ENCODE data around the gene STAT1. TPM values are rescaled to one million over a fixed set of nuclear protein-coding genes. Genes with fewer than 3 reads are reported as not detected.
A peak's percentile ranks its signal among the peaks of the same experiment; 100 is the strongest.

Gene STAT1
- total RNA-seq, 1 donor from 2014 or later, result 29.8 TPM

DNA sequence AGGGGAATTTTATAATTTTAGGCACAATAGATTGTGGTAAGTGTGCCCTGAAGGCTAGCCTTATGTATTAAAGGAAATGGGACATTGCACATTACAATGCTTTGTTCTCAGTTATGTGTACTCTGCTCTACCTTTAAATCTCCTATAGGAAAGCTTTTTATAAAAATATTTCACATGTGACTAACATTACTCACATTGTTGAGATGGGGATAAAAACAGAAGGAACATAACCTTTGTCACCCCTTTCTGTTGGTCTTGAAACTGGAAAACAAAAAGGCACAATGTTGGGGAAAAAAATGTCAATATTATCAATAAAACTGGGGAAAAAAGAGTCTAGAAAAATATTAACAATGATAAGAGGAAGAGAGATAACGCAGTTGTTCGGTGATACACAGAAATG is 17.3 kb upstream of the STAT1 start:
- DNase-seq, result no peak

DNA sequence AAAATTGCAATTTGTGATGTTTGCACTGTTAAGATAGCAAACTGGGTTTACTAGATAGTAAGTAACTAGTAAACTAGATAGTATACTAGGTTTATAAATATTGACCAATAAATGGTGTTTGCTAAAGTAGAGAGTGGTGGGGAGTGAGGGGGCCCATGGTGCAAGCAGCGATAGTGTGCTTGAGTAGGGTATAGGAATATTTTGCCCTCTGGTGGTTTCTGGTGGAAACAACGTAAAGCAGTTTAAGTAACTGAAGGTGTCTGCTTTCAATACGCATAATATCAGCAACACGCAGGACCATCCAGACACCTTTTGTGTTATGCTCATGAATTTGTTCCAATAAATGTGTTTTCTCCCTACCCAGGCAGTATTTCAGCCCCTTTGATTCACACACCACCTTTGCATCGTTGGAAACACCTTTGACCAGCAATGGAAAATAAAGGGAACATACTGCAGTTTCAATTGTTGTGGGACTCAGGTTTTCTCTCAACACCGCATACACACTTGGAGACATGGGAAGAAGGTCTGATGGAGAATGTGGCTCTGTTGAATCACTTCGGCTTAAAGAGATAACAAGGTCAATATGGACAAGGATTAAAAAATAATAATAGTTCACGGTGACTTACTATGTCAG is 16.7 kb upstream of the STAT1 start:
- no peak for DNase-seq

DNA sequence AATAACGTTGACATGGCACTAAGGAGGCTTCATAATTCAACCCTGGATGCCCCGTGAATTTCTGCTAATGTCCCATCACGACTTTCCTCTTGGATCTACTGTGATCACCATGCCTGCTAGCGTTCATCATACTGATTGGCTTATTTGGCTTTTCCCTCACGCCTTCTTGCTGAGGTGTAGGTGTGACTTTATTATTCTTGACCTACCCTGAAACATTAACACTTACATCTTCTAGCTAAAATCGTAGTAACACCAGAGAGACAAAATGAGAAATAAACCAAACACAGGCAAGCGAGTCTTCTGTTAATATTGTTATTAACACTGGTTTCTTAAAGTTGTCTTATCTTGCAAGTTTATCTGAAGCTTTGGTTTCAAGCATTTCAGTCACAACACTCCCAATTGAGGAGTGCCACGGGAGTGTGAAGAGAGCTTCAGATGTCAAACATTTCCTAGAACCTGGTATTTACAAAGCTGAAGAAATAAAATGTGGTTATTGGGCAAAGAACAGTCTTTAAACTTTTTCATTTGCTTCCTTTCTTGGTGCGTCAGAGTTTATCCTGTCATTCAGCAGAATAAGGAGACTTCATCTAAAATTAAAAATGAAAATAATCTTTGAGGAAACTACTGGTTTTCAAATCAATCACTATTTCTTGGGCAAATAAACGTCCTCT is 15.4 kb upstream of the STAT1 start:
- no peak for DNase-seq

DNA sequence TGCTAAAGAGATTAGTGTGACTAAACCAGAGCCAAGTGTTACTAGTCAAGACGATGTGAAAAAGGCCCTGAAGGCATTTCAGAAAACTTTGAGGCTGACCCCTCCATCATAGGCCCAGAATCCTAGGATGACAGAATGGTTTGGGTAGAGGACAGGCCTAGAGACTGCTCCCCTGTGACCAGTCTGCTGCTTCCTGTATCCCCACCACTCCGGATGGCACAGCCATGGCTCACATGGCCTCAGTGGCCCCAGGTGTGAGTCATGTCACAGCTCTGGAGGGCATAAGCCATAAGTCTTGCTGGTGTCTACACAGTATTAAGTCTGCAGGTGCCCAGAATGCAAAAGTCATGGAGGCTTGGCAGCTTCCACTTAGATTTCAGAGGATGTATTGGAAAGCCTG is 12.4 kb upstream of the STAT1 start:
- no peak for DNase-seq

DNA sequence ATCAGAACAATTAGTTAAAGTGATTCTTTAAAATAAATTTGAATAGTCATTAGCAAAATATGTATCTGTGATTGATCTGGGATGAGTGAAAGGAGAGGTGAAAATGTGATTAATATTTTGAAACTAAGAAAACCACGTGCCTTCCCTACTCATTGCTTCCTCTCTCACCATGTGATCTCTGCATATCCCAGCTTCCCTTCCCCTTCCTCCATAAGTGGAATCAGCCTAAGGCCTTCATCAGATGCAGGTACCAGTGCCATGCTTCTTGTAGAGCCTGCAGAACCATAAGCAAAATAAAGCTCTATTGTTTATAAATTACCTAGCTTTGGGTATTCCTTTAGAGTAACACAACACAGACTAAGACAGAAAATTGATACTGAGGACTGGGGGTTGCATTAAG is 11.2 kb upstream of the STAT1 start:
- DNase-seq, result no peak

DNA sequence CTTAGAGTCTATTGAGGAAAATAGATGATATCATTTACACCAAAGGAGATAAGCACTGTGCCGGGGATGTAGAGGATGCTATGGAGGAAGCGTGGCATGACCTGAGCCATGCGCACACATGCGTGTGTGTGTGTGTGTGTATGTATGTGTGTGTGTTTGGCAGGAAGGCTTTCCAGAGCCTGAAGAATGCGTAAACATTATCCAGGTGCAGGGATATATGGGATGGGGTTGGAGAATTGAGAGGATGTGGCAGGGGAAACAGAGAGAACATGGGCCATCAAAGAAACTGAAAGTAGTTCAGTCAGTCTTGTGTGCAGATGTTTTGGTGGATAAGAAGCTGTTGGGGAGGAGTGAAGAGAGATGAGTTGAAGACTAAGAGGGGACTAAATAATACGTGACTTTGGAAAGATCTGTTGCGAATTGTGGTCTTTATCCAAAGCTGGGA is 9.3 kb upstream of the STAT1 start:
- no peak for DNase-seq

DNA sequence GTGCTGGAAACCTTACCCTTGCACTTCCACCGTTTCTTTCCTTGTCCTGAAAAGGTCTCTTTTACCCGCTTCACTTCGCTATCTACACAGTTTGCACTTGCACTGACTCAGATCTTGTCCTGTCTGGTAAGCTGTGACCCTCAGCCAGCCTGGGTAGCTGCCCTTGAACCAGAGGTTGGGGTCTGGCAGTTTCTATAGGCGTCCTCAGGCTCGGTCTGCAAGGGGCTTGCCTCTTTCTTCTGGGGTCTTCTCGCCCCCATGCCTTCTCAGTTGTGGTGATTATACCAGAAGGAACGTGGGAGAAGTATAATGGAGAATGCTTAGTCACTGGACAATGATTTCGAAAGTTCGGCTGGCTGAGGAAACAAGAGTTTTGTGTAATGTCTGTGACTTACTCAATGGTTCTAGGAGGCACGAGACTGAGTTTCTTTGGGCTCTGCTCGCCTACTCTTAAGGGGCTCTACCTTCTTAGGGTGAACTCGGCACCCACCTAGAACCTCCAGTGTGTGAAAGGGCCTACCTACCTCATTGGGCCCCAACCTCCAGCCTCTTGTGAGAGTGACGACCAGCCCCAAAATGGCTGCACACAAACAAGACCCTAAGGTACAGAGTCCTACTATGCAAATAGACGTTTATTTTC is 6.9 kb upstream of the STAT1 start:
- DNase-seq, result no peak

DNA sequence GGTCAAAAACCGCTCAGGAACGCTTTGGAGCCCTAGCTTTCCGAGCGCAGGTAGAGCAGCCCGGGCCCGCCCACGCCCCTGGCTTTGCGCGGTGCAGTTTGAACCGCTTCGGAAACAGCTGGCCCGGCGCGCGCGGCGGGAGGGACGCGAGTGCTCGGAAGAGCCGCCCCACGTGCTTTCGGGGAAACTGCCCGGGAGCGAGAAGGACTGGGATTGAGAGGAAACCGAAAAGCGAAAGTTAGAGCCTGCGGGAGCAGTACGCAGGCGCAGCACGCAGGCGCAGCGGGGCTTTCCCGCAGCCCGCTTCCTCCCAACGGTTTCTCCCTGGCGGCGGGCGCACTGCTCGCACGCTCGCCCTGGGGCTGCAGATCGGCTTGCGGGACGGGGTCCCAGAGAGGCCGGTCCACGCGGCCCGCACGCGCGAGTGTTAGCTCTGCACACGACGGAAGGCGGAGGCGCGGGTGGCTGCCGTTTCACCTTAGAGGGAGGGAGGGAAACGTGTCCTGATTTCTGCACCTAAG is 6.3 kb upstream of the STAT1 start:
- DNase-seq, result peak; percentile 84

DNA sequence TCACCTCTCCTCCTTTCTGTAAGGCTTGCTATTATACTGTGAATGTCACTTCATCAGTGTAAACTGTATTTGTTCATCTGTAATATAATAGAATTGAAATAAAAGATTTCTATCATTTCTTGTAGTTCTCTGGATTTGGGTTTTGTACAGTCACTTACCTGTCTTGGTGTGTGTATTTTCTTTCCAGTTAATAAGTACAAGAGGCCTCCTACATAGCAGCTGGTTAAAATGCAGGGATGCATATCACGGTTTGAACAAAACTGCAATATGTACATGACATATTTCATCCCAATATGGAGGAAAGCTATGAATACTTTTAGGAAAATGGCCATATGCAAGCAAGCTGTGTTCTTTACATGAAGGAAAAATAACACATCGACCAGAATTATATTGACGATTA is 5.4 kb upstream of the STAT1 start:
- DNase-seq, result no peak

DNA sequence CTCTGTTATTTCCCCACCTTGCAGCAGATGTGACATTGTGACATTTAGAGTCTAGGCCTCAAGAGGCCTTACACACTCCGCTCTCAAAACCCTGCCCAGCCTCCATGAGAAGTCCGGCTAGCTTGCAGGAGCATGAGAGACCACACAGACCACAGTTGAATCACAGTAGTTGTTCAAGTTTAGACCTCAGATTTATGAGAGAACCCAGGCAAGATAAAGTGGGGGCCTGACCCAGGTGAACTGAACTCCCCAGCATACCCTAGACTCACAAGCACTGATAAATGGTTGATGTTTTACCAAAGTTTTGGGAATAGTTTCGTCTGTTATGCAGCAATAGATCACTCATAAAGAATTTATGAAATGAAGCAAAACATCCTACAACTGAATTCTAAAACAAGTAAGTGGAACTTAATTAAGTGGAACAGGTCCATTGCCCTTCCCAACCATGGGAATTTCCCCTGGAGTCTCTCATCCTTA is 4.7 kb upstream of the STAT1 start:
- DNase-seq, result no peak

DNA sequence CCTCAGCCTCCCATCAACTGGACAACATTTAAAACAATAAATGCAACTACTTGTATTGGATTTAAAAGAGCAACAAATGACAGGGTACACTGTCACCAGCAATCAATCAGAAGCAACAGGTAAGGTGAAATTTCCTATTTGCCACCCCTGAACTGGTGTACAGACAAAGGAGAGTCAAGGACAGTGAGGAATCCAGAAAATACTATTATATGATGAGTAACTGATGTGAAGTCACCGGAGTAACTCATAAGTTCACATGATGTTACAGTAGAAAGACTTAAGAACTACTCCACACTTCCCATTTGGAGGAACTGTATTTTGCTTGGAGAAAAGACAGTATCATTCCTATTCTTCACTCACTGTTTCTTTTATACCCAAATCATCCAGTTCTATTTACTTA is 4.1 kb upstream of the STAT1 start:
- no peak for DNase-seq

DNA sequence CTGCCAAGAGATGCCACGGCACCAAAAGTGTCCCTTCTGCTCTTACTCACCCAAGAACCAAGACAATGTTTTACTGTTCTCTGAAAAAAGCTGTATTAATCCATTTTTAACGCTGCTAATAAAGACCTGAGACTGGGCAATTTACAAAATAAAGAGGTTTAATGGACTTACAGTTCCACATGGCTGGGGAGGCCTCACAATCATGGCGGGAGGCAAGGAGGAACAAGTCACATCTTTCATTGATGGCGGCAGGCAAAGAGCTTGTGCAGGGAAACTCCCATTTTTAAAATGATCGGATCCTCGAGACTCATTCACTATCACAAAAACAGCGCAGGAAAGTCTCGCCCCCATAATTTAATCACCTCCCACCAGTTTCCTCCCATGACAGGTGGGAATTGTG is 1.9 kb upstream of the STAT1 start:
- no peak for DNase-seq

DNA sequence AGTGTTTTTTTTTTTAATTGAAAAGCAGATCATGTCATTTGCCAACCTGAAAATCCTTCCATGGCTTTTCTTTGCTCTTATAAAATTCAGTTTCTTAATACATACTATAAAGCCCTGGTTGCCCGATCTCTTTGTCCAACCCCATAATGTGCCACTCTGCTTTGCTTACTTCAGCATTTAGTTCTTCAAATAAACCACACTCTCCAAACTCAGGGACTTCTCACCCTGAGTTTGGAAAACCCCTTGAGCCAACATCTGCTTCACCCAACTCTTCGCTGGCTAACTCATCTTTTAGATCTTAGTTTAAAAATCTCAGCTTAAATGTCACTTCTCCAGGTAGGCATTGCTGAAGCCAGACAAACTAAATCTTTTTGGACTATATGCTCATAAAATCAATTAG is 1.3 kb upstream of the STAT1 start:
- DNase-seq, result no peak

DNA sequence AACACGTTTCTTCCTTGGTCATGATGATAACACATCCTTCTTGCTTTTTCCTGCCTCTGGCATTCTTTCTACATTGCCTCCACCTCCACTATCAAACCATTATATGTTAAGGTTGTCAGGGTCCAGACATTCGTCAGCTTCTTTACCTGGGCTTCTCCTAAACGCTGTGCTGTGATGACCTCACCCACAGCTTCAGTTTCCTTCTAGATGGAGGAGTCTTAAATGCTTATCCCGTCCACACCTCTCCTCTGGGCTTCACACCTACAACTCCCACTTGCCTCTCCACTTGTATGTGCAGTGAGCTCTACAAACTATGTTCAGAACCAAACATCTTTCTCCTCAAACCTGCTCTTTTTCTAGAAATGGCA is 666 bp upstream of the STAT1 start:
- no peak for DNase-seq

DNA sequence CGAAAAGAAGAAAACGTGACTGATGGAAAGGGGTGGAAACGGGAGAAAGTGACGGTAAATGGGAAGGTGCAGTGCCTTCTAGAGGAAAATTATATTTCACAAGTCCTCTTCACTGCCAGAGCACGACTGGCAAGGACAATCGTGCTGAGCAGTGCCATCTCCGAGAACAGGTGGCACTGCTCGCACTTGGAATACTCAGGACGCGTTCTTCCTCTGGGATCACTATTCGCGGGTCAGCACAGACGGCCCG is 364 bp downstream of the STAT1 start:
- no peak for DNase-seq

DNA sequence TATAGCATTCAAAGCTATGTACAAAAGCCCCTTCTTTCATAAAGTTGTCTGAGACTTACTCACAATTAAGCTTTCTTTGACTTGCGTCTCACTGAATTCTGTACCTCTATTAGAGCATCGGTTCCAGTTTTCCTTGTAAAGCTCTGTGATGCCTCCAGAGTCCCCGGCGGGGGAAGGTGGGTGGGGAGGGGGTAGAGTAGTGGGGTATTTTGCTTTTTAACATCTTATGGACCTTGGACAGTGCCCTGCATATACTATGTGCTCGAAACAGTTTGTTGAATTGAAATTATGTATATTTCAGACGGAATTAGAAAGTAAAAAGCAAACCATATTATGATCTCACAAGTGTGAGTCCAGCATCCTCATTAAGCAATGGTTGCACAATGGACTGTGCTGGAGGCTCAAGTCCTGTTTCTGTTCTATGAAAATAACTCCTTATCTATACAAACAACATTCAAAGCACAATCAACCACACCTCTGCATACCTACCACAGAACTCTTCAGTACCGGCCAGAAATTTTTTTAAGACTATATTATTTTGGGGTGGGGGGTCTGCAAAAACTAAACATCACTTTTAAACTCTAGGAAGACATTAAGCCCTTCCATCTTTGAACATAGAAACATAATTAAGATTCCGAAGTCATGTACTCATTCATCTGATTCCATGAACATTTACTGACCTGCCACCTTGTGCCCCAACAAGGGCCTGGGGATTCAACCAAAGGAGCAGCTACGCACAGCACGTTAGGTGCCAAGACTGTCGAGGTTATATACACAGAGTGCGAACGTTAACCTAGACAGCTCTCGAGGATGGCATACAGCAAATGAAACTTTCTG is 908 bp downstream of the STAT1 start:
- no peak for DNase-seq

DNA sequence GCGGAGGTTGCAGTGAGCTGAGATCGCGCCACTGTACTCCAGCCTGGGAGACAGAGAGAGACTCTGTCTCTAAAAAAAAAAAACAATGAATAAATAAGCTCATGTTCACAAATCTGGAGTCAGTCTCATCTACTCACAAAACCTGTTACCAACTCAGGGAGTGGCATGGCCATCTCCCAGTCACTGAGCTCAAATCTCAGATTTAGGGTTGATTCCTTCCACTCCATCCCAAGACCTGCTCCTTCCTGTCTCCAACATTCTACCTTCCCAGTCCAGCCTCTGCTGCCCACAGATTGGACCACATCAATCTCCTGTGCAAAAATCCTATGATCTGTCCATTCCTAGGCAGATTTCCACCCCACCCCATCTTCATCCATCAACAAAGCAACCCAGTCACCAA is 1.6 kb downstream of the STAT1 start:
- DNase-seq, result no peak

DNA sequence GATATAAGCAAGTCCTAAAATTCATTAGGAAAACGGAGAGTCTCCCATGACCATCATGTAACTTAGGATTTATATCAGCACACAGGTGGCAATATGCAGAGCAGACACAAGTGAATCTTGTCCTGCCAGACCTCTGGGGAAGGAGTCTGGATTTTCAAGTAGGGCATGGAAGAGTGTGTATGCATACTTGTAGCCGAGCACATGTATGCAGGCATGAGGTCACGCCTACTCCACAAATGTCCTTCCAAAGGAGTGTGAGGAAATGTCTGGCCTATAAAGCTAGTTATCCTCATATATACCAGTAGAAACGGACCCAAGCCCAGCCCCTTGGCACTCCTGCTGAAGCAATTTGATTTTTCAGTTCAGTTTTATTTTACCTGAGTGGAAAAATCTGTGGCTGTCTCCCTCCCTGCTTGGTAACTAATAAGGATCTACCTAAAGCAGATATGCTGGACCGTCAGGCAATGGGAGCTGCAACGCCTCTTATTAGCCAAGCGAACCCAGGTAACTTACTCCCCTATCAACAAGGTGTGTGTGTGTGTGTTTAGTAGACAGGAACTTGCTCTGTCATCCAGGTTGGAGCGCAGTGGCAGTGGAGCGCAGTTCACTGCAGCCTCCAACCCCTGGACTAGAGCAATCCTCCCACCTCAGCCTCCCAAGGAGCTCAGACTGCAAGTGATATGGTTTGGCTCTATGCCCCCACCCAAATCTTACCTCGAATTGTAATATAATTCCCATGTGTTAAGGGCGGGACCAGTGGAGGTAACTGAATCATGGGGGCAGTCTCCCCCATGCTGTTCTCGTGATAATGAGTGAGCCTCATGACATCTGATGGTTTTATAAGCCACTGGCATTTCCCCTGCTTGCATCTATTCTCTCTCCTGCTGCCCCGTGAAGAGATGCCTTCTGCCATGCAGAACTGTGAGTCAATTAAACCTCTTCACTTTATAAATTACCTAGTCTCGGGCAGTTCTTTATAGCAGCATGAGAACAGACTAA is 2.8 kb downstream of the STAT1 start:
- no peak for DNase-seq

DNA sequence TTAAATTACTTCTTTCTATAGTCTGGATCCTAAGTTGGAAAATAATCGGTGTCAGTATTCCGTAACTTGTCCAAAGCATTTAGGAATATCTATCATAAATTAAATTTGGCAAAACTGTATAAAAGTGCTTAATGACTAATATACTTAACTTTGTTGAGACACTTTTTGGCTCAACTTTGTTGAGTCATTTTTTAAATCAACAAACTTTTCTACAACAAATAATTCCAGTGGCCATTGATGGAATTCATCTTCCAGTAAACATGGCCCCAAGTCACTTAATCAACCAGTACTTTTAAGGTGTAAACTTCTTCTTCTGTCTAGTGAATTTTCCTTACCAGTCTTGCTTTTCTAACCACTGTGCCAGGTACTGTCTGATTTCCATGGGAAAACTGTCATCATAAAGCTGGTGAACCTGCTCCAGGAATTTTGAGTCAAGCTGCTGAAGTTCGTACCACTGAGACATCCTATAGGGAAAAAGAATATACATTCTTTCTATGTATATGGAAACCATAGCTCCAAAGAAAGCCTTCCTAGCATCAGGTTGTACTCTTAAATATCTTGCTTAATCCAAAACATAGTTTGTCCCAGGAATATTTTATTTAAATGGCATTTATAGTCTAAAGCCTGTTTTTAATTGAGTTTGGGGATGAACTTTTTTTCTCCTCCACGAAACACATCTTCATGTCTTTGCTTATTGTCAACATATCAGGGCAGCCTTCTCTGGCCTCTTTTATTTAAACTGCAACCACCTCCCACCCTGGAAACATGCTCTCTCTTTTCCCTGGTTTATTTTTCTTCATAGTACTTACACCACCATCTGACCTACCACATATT is 4.2 kb downstream of the STAT1 start:
- DNase-seq, result no peak

DNA sequence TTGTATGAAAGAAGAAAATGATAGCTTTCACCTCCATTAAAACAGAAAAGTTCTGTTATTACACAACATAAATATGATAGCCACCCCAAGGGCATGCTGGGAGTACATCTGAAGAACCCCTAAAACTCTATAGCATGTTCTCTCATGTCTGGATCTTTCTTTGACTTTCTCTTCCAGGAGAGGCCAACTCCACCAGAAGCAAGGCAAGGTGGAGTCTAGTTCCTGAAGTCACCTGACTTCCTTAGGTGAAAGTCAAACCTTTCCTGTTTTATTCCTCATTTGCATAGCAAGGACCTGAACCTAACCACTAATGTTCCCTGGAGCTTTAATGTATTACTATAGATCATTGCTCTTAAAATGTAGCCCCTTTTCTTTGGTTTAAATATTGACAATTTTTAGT is 5.7 kb downstream of the STAT1 start:
- no peak for DNase-seq

Data from occipital lobe (tissue), 2 donors.